Osteocyte (in vitro differentiated cells): ENCODE results near the gene PDE1A. TPM values are rescaled to one million over a fixed set of nuclear protein-coding genes. Genes with fewer than 3 reads are reported as not detected.
A peak's percentile ranks its signal among the peaks of the same experiment; 100 is the strongest.

Experiments used
- DNase-seq: peaks from one replicate; pipeline ENCODE4 v3.0.0; 2021; ENCODE audit warnings: mixed read lengths; ENCODE audit not compliant: unreplicated experiment; ENCODE audit errors: extremely low spot score
- H3K27ac Mint-ChIP-seq: one replicate; pipeline ENCODE4 v1.8.0; 2021; ENCODE audit warnings: mild to moderate bottlenecking, mixed read lengths; ENCODE audit not compliant: unreplicated experiment
- H3K27me3 Mint-ChIP-seq: one replicate; pipeline ENCODE4 v1.8.0; 2021; ENCODE audit warnings: mixed read lengths; ENCODE audit not compliant: unreplicated experiment
- H3K36me3 Mint-ChIP-seq: one replicate; pipeline ENCODE4 v1.8.0; 2021; ENCODE audit warnings: mixed read lengths; ENCODE audit not compliant: unreplicated experiment
- H3K4me1 Mint-ChIP-seq: one replicate; pipeline ENCODE4 v1.8.0; 2021; ENCODE audit warnings: mixed read lengths; ENCODE audit not compliant: unreplicated experiment
- H3K4me3 Mint-ChIP-seq: one replicate; pipeline ENCODE4 v1.8.0; 2021; ENCODE audit warnings: mild to moderate bottlenecking, moderate library complexity, mixed read lengths; ENCODE audit not compliant: unreplicated experiment
- H3K9me3 Mint-ChIP-seq: one replicate; pipeline ENCODE4 v1.8.0; 2021; ENCODE audit warnings: mixed read lengths; ENCODE audit not compliant: unreplicated experiment
- CTCF ChIP-seq: fragments of 200-600 bp; sonication (generic); IDR thresholded peaks from 2 replicates; pipeline ENCODE4 v1.5.0; 2021; ENCODE audit warnings: antibody characterized with exemption, mild to moderate bottlenecking, moderate library complexity
- total RNA-seq: library from RNA; stranded (reverse); gene quantifications from 2 replicates; pipeline ENCODE4 v1.2.1, GENCODE V29; 2021

The PDE1A gene
- total RNA-seq, 1 donor from 2014 or later, result 1.8 TPM

GRCh38 chr2:182110347-182110746 is 316.5 kb downstream of the PDE1A start:
- no peak overlapping the region for H3K4me3 Mint-ChIP-seq
- DNase-seq, result no peak
- no peaks in the 10 kb centered on the region for H3K27me3 Mint-ChIP-seq
- no peaks in the 10 kb centered on the region for H3K36me3 Mint-ChIP-seq
- H3K9me3 Mint-ChIP-seq, result no peaks in the 10 kb centered on the region
- TF ChIP-seq CTCF, result no peak
- no peak overlapping the region for H3K27ac Mint-ChIP-seq
- H3K4me1 Mint-ChIP-seq, result peaks cover 7% of the 10 kb centered on the region

DNA sequence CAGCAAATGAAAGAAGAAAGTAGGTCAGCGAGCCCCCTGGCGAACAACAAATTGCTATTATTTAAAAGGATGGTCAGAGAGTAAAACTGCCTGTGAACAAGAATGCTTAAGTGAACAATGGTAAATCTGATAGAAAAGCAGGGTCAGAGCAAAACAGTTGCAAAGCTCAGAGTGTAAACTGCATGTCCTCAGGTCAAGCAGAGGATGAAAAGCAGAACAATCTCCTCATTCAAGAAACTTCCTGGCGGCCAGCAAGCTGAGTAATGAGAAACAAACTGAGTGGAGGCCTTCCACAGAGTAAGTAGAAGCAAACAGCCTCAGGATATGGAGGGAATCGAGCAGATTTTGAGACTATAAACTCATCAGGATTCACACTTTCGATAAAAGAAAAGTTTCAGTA is 323.3 kb downstream of the PDE1A start:
- peaks cover 5% of the 10 kb centered on the region for H3K9me3 Mint-ChIP-seq
- DNase-seq, result no peak
- peaks cover 6% of the 10 kb centered on the region for H3K4me1 Mint-ChIP-seq
- H3K27ac Mint-ChIP-seq, result no peak overlapping the region
- no peak overlapping the region for H3K4me3 Mint-ChIP-seq
- H3K36me3 Mint-ChIP-seq, result no peaks in the 10 kb centered on the region
- no peak for TF ChIP-seq CTCF
- no peaks in the 10 kb centered on the region for H3K27me3 Mint-ChIP-seq

- no peaks in the 10 kb centered on the region for H3K27me3 Mint-ChIP-seq
- no peak overlapping the region for H3K4me3 Mint-ChIP-seq
- H3K4me1 Mint-ChIP-seq, result peaks cover 6% of the 10 kb centered on the region
- no peak overlapping the region for H3K27ac Mint-ChIP-seq
- TF ChIP-seq CTCF, result peak; percentile 27
- no peak for DNase-seq
- peaks cover 5% of the 10 kb centered on the region for H3K9me3 Mint-ChIP-seq
- H3K36me3 Mint-ChIP-seq, result no peaks in the 10 kb centered on the region
Measured at GRCh38 chr2:182101263-182101662, 325.6 kb downstream of the PDE1A start.

GRCh38 chr2:182098648-182099047 is 328.2 kb downstream of the PDE1A start:
- TF ChIP-seq CTCF, result no peak
- Mint-ChIP-seq H3K4me3 (no peak overlapping the region), H3K27ac (no peak overlapping the region), H3K4me1 (peaks cover 5% of the 10 kb centered on the region), H3K27me3 (no peaks in the 10 kb centered on the region), H3K36me3 (peaks cover 3% of the 10 kb centered on the region), H3K9me3 (peaks cover 3% of the 10 kb centered on the region)
- no peak for DNase-seq

- Mint-ChIP-seq H3K9me3 (peaks cover 7% of the 10 kb centered on the region), H3K36me3 (peaks cover 6% of the 10 kb centered on the region), H3K4me3 (no peak overlapping the region), H3K27me3 (no peaks in the 10 kb centered on the region), H3K27ac (no peak overlapping the region), H3K4me1 (no peaks in the 10 kb centered on the region)
- TF ChIP-seq CTCF, result no peak
- no peak for DNase-seq
Measured at GRCh38 chr2:182097571-182098164, 329.2 kb downstream of the PDE1A start.
